GM23248 (cell line): Measurements from ENCODE around the gene SDC1.

Source experiments
- EZH2 ChIP-seq: fragments of 200-600 bp; sonication (generic); IDR thresholded peaks from 2 replicates; pipeline ENCODE4 v1.6.1; 2018; ENCODE audit warnings: antibody characterized with exemption, mild to moderate bottlenecking; ENCODE audit not compliant: insufficient read depth, poor library complexity, severe bottlenecking
- EZH2phosphoT487 ChIP-seq: fragments of 200-600 bp; sonication (generic); IDR thresholded peaks from 2 replicates; pipeline ENCODE4 v1.6.1; 2018; ENCODE audit warnings: antibody characterized with exemption, moderate library complexity, mild to moderate bottlenecking, low read depth; ENCODE audit not compliant: insufficient read depth

DNA sequence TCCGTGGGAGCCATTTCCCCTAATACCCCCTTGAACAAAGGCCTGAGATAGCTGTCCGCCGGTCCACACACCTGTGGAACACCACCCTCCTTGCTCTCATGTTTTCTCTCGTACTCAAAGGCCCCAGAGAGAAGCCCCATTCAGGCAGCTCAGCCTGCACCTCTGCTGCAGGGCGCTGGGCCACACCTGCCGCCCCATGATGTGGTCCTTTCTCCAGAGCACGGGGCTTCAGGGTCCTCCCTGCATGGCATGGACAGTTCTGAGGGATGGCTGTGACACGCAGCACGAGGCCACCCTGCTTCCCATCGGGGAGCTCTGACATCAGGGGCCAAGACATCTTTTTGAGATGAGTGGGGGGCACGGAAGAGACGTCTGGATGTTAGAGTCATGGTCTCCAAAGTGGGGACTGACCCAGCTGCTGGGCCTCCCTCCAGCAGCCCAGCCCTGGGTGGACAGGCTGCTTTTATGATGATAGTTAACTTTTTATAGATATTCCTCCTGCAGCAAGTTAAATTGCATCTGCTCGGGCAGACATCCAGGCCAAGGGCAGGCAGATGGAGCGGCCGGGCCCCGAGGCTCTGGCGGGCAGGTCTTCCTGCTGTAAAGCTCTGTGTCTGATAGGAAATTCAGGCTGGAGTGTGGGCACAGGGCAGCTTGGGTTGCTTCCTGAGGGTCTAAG is 56.7 kb downstream of the SDC1 start:
- TF ChIP-seq EZH2 (no peak), EZH2phosphoT487 (no peak)
